ENCODE data around the gene PLEKHH1.

DNA sequence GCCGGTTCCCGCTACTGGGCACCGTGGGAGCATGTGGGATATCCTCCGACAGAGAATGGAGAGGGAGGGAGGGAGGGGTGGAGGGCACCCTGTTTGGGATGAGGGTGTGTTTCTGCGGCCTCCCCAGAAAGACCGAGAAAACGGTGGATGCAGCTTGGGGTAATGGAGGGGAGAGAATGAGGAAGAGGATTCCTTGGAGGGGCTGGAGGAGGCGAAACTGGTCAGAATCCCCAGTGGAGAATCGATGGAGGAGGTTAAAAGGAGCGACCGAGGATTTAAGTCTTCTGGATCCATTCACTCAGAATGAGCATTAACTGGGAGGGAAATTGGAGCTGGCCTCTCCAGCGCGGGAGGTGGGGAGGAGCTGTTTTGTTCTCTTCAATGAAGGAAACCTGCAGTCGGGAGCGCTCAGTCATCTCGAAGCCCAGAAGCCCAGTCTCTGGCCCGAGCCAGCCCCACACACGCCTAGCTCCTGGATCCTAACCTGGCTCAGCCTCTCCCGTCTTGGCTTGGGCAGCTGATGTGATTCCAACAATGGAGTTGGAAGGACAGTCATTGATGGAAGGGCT is 87.2 kb downstream of the PLEKHH1 start:
- TF ChIP-seq CTCF (IDR thresholded peaks at IDR 0.05; ENCODE audit: low read depth, low read length, missing input control): no peak
- no peak for TF ChIP-seq JUND (IDR thresholded peaks at IDR 0.05)
- TF ChIP-seq ATF3 (IDR thresholded peaks at IDR 0.05): no peak
- TF ChIP-seq EGR1 (IDR thresholded peaks at IDR 0.05; ENCODE audit: low read depth in 2 of 2): no peak
- TF ChIP-seq MAX (IDR thresholded peaks at IDR 0.05): no peak

Data from liver (tissue), 3 donors.